Parietal lobe (tissue), 2 donors: Measurements from ENCODE around the gene CTF1. TPM values are rescaled to one million over a fixed set of nuclear protein-coding genes. Genes with fewer than 3 reads are reported as not detected.

Source experiments
- small RNA-seq: library from RNA; depleted of rRNA; stranded (forward); fragments of <200 nt; gene quantifications from one replicate; pipeline ENCODE3, GENCODE V24; 2014; ENCODE audit warnings: low replicate concordance
- total RNA-seq: library from RNA; depleted of rRNA; stranded (reverse); fragments of >200 nt; gene quantifications from one replicate; pipeline ENCODE4 v1.2.3, GENCODE V29; 2014

Gene CTF1, protein sequence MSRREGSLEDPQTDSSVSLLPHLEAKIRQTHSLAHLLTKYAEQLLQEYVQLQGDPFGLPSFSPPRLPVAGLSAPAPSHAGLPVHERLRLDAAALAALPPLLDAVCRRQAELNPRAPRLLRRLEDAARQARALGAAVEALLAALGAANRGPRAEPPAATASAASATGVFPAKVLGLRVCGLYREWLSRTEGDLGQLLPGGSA
- 0.31 TPM for total RNA-seq

DNA sequence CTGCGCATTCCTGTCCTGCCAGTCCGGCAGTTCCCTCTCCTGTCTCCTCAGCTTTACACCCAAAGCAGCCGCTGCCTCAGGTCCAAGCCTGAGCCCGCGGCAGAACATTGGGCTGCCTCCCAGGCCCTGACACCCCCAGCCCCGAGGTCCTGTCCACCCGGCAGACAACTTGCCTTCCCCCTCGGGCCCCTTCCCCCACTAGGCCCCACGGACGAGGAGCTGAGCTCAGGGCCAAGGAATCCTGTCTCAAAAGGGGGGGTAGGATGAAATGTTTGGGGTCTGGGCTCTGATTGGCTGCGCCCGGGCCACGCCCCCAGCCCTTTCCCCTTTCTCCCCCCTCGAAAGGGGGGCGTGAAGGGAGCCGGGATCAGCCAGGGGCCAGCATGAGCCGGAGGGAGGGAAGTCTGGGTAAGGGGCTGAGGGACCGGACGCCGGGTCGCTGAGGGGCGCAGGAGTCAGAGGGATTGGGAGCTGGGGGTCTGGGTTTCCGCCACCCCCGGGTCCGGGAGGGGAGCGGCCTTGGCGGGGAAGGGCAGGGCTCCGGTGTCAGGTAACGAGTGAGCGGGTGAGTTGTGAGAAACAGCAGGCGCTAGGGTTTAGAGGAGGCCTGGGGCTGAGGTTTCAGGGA is at the start of gene CTF1:
Gene CTF1 (plus strand): TSS at position 354 of the 628 bp plus-strand sequence. CDS start 30 bp downstream, at position 384.

DNA sequence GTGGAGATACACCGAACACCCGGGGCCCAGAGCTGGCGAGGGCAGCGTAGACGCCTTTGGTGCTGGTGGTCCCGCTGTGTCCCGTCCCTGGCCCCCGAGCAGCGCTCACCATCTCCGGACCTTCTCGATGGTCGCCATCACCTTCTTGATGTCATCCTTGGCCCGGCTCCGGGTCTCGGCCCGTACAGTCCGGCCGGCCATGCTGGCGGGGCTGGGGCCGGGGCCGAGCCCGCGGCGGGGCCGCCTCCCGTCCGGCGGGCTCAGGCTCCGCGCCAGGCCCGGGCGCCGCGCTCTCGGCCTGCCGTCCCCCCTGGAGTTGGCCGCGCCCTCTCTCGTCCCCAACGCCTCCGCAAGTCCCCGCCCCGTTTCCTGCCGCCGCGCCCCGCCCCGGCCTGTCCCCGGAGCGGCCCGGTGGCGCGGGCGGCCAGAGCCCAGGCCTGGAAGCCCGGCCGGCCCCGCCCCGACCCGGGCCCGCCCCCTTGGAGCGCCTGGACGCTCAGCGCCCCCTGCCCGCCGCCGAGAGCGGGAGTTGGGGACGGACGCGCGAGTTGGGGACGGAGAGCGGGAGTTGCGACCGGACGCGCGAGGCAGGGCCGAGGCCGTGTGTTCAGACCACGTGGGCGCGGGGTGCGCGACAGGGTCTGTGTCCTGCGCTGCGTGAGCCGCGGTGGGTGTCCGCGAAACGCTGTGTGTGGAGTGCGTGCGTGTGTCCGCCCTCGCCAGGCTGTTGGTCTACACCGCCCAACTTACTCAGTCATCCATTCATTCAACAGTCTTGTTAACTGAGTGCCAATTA is 2.5 kb upstream of the CTF1 start, which contains the start of gene BCL7C:
Gene BCL7C (minus strand): TSS at position 334 of the 796 bp plus-strand sequence. CDS start 133 bp downstream, at position 201.

DNA sequence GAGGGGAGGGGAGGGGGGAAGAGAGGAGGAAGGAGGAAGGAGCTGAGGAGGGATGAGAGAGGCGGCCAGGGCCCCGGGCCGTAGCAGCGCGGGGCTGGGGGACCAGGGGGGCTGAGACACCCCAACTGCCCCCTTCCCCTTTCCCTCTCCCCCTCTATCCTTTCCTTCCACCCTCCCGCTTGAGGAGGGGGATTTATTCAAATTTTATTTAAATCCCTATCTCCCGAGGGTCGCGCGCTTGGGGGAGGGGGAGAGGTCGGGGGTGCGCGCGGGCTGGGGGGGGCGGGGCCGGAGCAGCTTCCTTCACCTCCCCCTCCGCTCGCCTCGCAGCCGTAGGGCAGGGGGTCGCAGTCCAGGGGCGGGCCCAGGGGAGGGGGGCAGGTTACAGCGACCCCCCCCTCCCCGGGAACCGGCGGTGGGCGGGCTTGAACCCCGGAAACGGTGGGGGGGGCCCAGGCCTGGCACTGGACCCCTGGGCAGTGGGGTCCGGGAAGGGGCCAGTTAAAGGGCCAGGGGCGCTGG is 27.2 kb downstream of the CTF1 start, which contains the start of gene FBXL19:
Gene FBXL19 (plus strand): TSS at position 19 of the 522 bp plus-strand sequence. CDS start 2,183 bp downstream, outside the sequence.

DNA sequence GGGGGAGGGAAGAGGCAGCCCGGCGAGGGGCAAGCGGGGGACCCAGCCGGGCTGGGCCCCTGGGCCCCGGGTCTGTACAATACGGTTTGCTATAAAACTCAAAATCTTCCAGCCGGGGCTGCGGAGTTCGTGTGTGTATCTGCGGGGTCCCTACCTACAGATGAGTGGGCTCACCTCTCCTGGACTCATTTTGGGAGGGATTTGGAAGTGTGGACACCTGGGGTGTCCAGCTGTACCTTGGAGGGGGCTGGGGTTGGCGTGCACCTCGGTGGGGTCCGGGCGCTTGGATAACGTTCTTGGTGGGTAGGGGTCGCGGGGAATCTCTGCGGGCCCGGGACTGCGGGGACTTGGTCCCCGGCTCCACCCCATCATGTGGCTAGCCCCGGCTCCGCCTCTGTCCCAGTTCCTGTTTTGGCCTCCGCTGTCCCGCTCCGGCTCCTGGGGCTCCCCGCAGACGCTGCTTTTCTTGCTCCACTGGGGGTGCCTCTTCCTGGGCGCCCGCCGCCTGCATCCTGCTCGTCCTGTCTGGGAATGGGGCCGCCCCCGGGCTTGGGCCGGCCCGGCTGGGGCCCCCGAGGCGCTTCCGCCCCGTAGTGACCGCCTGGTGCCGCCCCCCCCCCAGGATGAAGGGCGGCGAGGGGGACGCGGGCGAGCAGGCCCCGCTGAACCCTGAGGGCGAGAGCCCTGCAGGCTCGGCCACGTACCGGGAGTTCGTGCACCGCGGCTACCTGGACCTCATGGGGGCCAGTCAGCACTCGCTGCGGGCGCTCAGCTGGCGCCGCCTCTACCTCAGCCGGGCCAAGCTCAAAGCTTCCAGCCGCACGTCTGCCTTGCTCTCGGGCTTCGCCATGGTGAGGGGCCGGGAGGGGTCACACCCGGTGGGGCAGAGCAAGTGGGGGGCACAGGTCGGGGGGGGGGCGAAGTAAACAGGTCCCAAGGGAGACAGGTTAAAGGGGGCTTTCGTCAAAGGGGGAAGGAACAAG is 52.5 kb downstream of the CTF1 start, which contains the start of gene ORAI3:
Gene ORAI3 (plus strand): TSS at position 402 of the 983 bp plus-strand sequence. CDS start 222 bp downstream, at position 624.

Small RNAs within 50 kb of the gene (small RNA-seq; reads per million reads assigned to genes)
- gene AC135048.1 (not detected), gene MIR4519 (not detected), gene MIR762 (not detected)

Other genes starting within 250 kb of the CTF1 start
- 16.3 TPM for gene PRR14, start 245.7 kb upstream of the CTF1 start, total RNA-seq
- 26.0 TPM for gene FBRS, start 238.2 kb upstream of the CTF1 start, total RNA-seq
- gene SRCAP, start 197.4 kb upstream of the CTF1 start, total RNA-seq = 47.3 TPM
- 12.8 TPM for gene PHKG2, start 148.2 kb upstream of the CTF1 start, total RNA-seq
- 5.3 TPM for gene CFAP119, start 134.6 kb upstream of the CTF1 start, total RNA-seq
- gene RNF40, start 134.3 kb upstream of the CTF1 start, total RNA-seq = 124 TPM
- gene ZNF629, start 109.4 kb upstream of the CTF1 start, total RNA-seq = 18.8 TPM
- 47.3 TPM for gene BCL7C, start 2.5 kb upstream of the CTF1 start, total RNA-seq
- gene FBXL19, start 27.0 kb downstream of the CTF1 start, total RNA-seq = 45.4 TPM
- gene ORAI3, start 52.5 kb downstream of the CTF1 start, total RNA-seq = 3.8 TPM
- 5.0 TPM for gene SETD1A, start 61.1 kb downstream of the CTF1 start, total RNA-seq
- 0.94 TPM for gene HSD3B7, start 88.6 kb downstream of the CTF1 start, total RNA-seq
- gene STX1B, start 114.0 kb downstream of the CTF1 start, total RNA-seq = 31.6 TPM
- gene STX4, start 136.9 kb downstream of the CTF1 start, total RNA-seq = 26.3 TPM
- 10.3 TPM for gene ZNF668, start 177.6 kb downstream of the CTF1 start, total RNA-seq
- gene ZNF646, start 177.8 kb downstream of the CTF1 start, total RNA-seq = 20.3 TPM
- 8.1 TPM for gene PRSS53, start 192.3 kb downstream of the CTF1 start, total RNA-seq
- gene VKORC1, start 198.2 kb downstream of the CTF1 start, total RNA-seq = 39.4 TPM
- 21.6 TPM for gene BCKDK, start 211.8 kb downstream of the CTF1 start, total RNA-seq
- 49.5 TPM for gene KAT8, start 221.1 kb downstream of the CTF1 start, total RNA-seq
- not detected for gene PRSS8, start 239.1 kb downstream of the CTF1 start, total RNA-seq